Measurements from ENCODE around the gene ZDHHC11. TPM values are rescaled to one million over a fixed set of nuclear protein-coding genes. Genes with fewer than 3 reads are reported as not detected.

Gene ZDHHC11
- total and polyA plus RNA-seq, 3 donors from 2014 or later: 22.9 to 39.7 (median 37.2) TPM

- Histone ChIP-seq H3K27ac (no peak overlapping the region), H3K27me3 (no peaks in the 10 kb centered on the region), H3K4me1 (no peaks in the 10 kb centered on the region), H3K36me3 (ENCODE audit: low read depth, missing control alignments) (no peaks in the 10 kb centered on the region), H3K4me3 (no peak overlapping the region), H3K9me3 (no peaks in the 10 kb centered on the region)
- no peak for DNase-seq
- WGBS, 2 donors: 84 to 92% methylated on average over 7 to 8 of the region's 8 CpGs
- TF ChIP-seq CTCF (IDR thresholded peaks at IDR 0.05) (no peak), POLR2A (IDR thresholded peaks at IDR 0.05) (no peak)
- intact Hi-C loops (cut with DNase I; ENCODE audit: low total_unique reads): no loop called here
Observed at GRCh38 chr5:761854-762710, 88.7 kb downstream of the ZDHHC11 start.

GRCh38 chr5:761059-761771 lies 89.6 kb downstream of the ZDHHC11 start:
- H3K4me1 ChIP-seq: no peaks in the 10 kb centered on the region
- DNase-seq: no peak
- no peak for TF ChIP-seq CTCF (IDR thresholded peaks at IDR 0.05)
- intact Hi-C loops (cut with DNase I; ENCODE audit: low total_unique reads): no loop called here
- no peaks in the 10 kb centered on the region for H3K36me3 ChIP-seq (ENCODE audit: low read depth, missing control alignments)
- H3K27ac ChIP-seq: no peak overlapping the region
- WGBS, 2 donors: 85 to 95% methylated on average over 11 to 15 of the region's 15 CpGs
- no peaks in the 10 kb centered on the region for H3K27me3 ChIP-seq
- H3K9me3 ChIP-seq: no peaks in the 10 kb centered on the region
- no peak overlapping the region for H3K4me3 ChIP-seq

- no peaks in the 10 kb centered on the region for H3K4me1 ChIP-seq
Observed at GRCh38 chr5:760363-761058, 90.3 kb downstream of the ZDHHC11 start.

GRCh38 chr5:759781-760362 lies 90.9 kb downstream of the ZDHHC11 start:
- Histone ChIP-seq H3K36me3 (ENCODE audit: low read depth, missing control alignments) (no peaks in the 10 kb centered on the region), H3K9me3 (no peaks in the 10 kb centered on the region), H3K27ac (no peak overlapping the region), H3K27me3 (no peaks in the 10 kb centered on the region), H3K4me1 (no peaks in the 10 kb centered on the region), H3K4me3 (no peak overlapping the region)
- DNase-seq: no peak
- TF ChIP-seq POLR2A (IDR thresholded peaks at IDR 0.05) (no peak), CTCF (IDR thresholded peaks at IDR 0.05) (no peak)
- intact Hi-C loops (cut with DNase I; ENCODE audit: low total_unique reads): no loop called here
- WGBS, 2 donors: 92 to 93% methylated on average over 22 of the region's 22 CpGs

More at GRCh38 chr5:760363-761058, 90.3 kb downstream of the ZDHHC11 start:
- TF ChIP-seq CTCF (IDR thresholded peaks at IDR 0.05) (no peak), POLR2A (IDR thresholded peaks at IDR 0.05) (no peak)
- H3K27me3 ChIP-seq: no peaks in the 10 kb centered on the region
- DNase-seq: no peak
- H3K36me3 ChIP-seq (ENCODE audit: low read depth, missing control alignments): no peaks in the 10 kb centered on the region
- H3K9me3 ChIP-seq: no peaks in the 10 kb centered on the region
- no peak overlapping the region for H3K27ac ChIP-seq
- WGBS, 2 donors: 93 to 98% methylated on average over 14 to 24 of the region's 24 CpGs
- intact Hi-C loops (cut with DNase I; ENCODE audit: low total_unique reads): no loop called here
- no peak overlapping the region for H3K4me3 ChIP-seq
